ENCODE measurements around the gene CRYGN.

Gene CRYGN

GRCh38 chr7:151446412-151446811, 6.5 kb upstream of the CRYGN start:
- TF ChIP-seq CTCF (IDR thresholded peaks at IDR 0.05): no peak

- no peak for TF ChIP-seq CTCF (IDR thresholded peaks at IDR 0.05)
Observed at GRCh38 chr7:151444632-151445031, 4.7 kb upstream of the CRYGN start.

GRCh38 chr7:151442776-151443496, 3.0 kb upstream of the CRYGN start:
- TF ChIP-seq CTCF (IDR thresholded peaks at IDR 0.05): no peak

GRCh38 chr7:151440799-151441445, 981 bp upstream of the CRYGN start:
- no peak for TF ChIP-seq CTCF (IDR thresholded peaks at IDR 0.05)

- TF ChIP-seq CTCF (IDR thresholded peaks at IDR 0.05): no peak
Observed at GRCh38 chr7:151438864-151439601, 908 bp downstream of the CRYGN start.

GRCh38 chr7:151437866-151438516, 1.9 kb downstream of the CRYGN start:
- TF ChIP-seq CTCF (IDR thresholded peaks at IDR 0.05): no peak

GRCh38 chr7:151437159-151437553, 2.8 kb downstream of the CRYGN start:
- no peak for TF ChIP-seq CTCF (IDR thresholded peaks at IDR 0.05)
